Activated naive CD4-positive, alpha-beta T cell (primary cell): ENCODE results near the gene GNAI3.
A peak's percentile ranks its signal among the peaks of the same experiment; 100 is the strongest.
"Not testable (repeated sequence)": the region's sequence is repeated elsewhere in the genome, so short reads cannot be mapped to it uniquely, and the experiment has no call there.

Experiments
- DNase-seq, 4 experiments: peaks; one replicate each; lab custom pipeline; 2025; lab: John Stamatoyannopoulos, UW

The GNAI3 gene

GRCh38 chr1:109660691-109661026 lies 112.2 kb downstream of the GNAI3 start:
- DNase-seq = not testable (repeated sequence)

GRCh38 chr1:109661391-109661790 lies 113.0 kb downstream of the GNAI3 start:
- DNase-seq = no peak

DNA sequence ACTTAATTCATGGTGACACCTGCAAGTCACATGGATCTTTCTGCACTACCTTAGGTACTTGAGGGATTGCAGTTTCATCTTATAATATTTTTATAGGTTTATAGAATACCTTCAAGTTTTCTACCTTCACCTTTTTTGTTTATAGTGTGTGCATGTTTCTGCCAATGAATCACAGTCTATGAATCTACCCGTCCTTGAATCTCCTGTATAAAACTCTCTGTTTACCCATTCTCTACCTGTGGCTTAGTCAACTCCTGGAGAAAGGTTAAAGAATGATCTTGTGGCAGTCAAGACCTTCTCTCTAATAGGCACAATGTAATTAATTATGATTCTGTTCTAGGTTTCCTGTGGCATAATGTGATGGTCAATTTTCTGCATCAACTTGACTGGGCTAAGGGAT lies 116.3 kb downstream of the GNAI3 start:
- DNase-seq = no peak

- DNase-seq = peak; percentile 43 to 85 (median 72)
Observed at GRCh38 chr1:109667452-109668122, 119.2 kb downstream of the GNAI3 start, which contains the start of gene GSTM2. Gene GSTM2 (plus strand): TSS chr1:109668057. CDS start chr1:109668116, 59 bp downstream.
